Measurements from ENCODE around the gene SEMA4A. TPM values are rescaled to one million over a fixed set of nuclear protein-coding genes. Genes with fewer than 3 reads are reported as not detected.

Gene SEMA4A
- total and polyA plus RNA-seq, 9 of the 15 experiments (the other 6 are each of a cell fraction or from before 2014, with no cell fraction given) = 0.04 to 1.7 (median 0.45) TPM

- Histone ChIP-seq H3K9me1 (ENCODE audit: control insufficient read depth, insufficient read depth, low read length) (peaks cover 10% of the 10 kb centered on the region), H3K4me1 (replicated peaks in 1 of 2; ENCODE audit: control insufficient read depth in 2 of 2, insufficient read depth in 2 of 2, low read length in 2 of 2) (peaks cover 90 to 92% of the 10 kb centered on the region in 2 experiments), H3K9ac (ENCODE audit: insufficient read depth in 1 of 2, low read depth in 2 of 2, low read length in 2 of 2) (peak overlapping the region; percentile 27 to 83; a peak in 3 of 4 replicates), H2AFZ (ENCODE audit: low read depth, low read length) (no peak overlapping the region), H3K79me2 (ENCODE audit: control insufficient read depth, insufficient read depth, low read length) (peaks cover 99% of the 10 kb centered on the region), H3K9me3 (replicated peaks; ENCODE audit: control insufficient read depth, insufficient read depth, low read depth, low read length) (no peaks in the 10 kb centered on the region), H3K27me3 (ENCODE audit: control insufficient read depth in 2 of 2, insufficient read depth in 2 of 2, low read length in 2 of 2) (no peaks in the 10 kb centered on the region), H3K4me2 (ENCODE audit: insufficient read depth, low read length) (peak overlapping the region; percentile 83), H3K4me3 (no peak overlapping the region), H4K20me1 (replicated peaks; ENCODE audit: control insufficient read depth, insufficient read depth, low read length) (peaks cover 45% of the 10 kb centered on the region), H3K27ac (ENCODE audit: extremely low read depth, low read depth, low read length) (peak overlapping the region; percentile 71), H3K36me3 (ENCODE audit: control insufficient read depth, insufficient read depth, low read length) (peaks cover 48% of the 10 kb centered on the region; the same call in 2 of the 3 replicates)
- FAIRE-seq = no peak
- intact Hi-C loops (cut with micrococcal nuclease) (loop anchor here (10.0 kb wide), 1 partner anchor 190 kb away; the partner anchor contains the start of gene KHDC4), in situ Hi-C loops (cut with MboI) (no loop called here)
- POLR2A ChIA-PET = interaction anchor here (0.9 to 6.5 kb wide), 7 partner anchors 10 to 108 kb away, joined by 3 to 76 read pairs (median 17); partner anchors contain the start of genes LMNA and PMF1
- no TSS peak for BruUV-seq (replicated peaks)
- 33% methylated on average over 17 of the region's 17 CpGs for WGBS (ENCODE audit: insufficient coverage, low coverage, missing lambda C conversion rate)
- ATAC-seq = peak; percentile 2; the same call in 2 of the 3 replicates
- CTCF ChIA-PET (ENCODE audit: low intra/inter-chr PET ratio) = no interaction called here
- DNase-seq (ENCODE audit: extremely low read depth in 1 of 4, low spot score in 3 of 4) = peak in 1 of 4 experiments; percentile 68
- TF ChIP-seq USF2 (CRISPR knock-in tag; IDR thresholded peaks at IDR 0.05) = peak; percentile 27; the same call in 1 of the 2 replicates
- TF ChIP-seq SUPT5H (IDR thresholded peaks at IDR 0.05) = 0 out of 2 replicates have a peak, but pooled peaks have one; percentile 40
- peak; percentile 23; the same call in 1 of the 2 replicates for TF ChIP-seq ARID1B (IDR thresholded peaks at IDR 0.05)
- TF ChIP-seq NFIC (IDR thresholded peaks at IDR 0.05) = 0 out of 2 replicates have a peak, but pooled peaks have one; percentile 15
- TF ChIP-seq CXXC5 (CRISPR knock-in tag; IDR thresholded peaks at IDR 0.05) = 0 out of 2 replicates have a peak, but pooled peaks have one; percentile 30
- peak in 1 of 2 experiments; percentile 52; a peak in 3 of 4 replicates for TF ChIP-seq MNT (conservative IDR thresholded peaks at IDR 0.05)
- TF ChIP-seq MEF2D (tag; conservative IDR thresholded peaks at IDR 0.05; ENCODE audit: low read depth) = peak; percentile 13; the same call in 1 of the 2 replicates
- no peak; the same call in 1 of the 2 replicates for TF ChIP-seq ZBTB7A (IDR thresholded peaks at IDR 0.05; ENCODE audit: borderline replicate concordance, control insufficient read depth, low read depth, low read length)
- TF ChIP-seq MYC (IDR thresholded peaks at IDR 0.05; ENCODE audit: low read depth, low read length) = peak; percentile 18; the same call in 1 of the 2 replicates
- no peak for TF ChIP-seq MYC (CRISPR knock-in tag; IDR thresholded peaks at IDR 0.05; ENCODE audit: borderline replicate concordance, low read depth)
- TF ChIP-seq MAZ (CRISPR knock-in tag; conservative IDR thresholded peaks at IDR 0.05 in 1 of 2, IDR thresholded peaks at IDR 0.05 in 1 of 2) = peak in 1 of 2 experiments; percentile 15; a peak in 1 of 4 replicates
- no peak for TF ChIP-seq SOX6 (IDR thresholded peaks at IDR 0.05)
- TF ChIP-seq XRCC4 (IDR thresholded peaks at IDR 0.05; ENCODE audit: extremely low read depth, insufficient read depth, insufficient read length) = no peak
- TF ChIP-seq ATF6 (CRISPR knock-in tag; IDR thresholded peaks at IDR 0.05) = no peak
- no peak for TF ChIP-seq ZZZ3 (IDR thresholded peaks at IDR 0.05)
These were observed 28.6 kb upstream of the SEMA4A start for GRCh38 chr1:156124557-156125483.
